BE2C (cell line): ENCODE data around the gene C2CD2L.

Experiments
- DNase-seq: peaks from one replicate; pipeline ENCODE4 v3.0.0-alpha.2; 2020
- H3K27me3 ChIP-seq: fragments of 250-450 bp; sonication (Bioruptor Pico); 2 replicates; pipeline ENCODE4 v1.5.1; 2020; ENCODE audit warnings: mild to moderate bottlenecking
- H3K36me3 ChIP-seq: fragments of 250-450 bp; sonication (Bioruptor Pico); 2 replicates; pipeline ENCODE4 v1.5.1; 2020; ENCODE audit warnings: mild to moderate bottlenecking
- H3K4me1 ChIP-seq: fragments of 250-450 bp; sonication (Bioruptor Pico); 2 replicates; pipeline ENCODE4 v1.5.1; 2020
- H3K4me3 ChIP-seq: 2 replicates; pipeline ENCODE4 v1.5.1; 2011; ENCODE audit warnings: low read depth, low read length
- H3K9me3 ChIP-seq: fragments of 250-450 bp; sonication (Bioruptor Pico); 2 replicates; pipeline ENCODE4 v1.5.1; 2020
- TF ChIP-seq, protein P1 (sequence below): IDR thresholded peaks from 2 replicates; pipeline ENCODE4 v1.5.1; 2012; ENCODE audit warnings: mild to moderate bottlenecking, low read depth, low read length

C2CD2L gene

DNA sequence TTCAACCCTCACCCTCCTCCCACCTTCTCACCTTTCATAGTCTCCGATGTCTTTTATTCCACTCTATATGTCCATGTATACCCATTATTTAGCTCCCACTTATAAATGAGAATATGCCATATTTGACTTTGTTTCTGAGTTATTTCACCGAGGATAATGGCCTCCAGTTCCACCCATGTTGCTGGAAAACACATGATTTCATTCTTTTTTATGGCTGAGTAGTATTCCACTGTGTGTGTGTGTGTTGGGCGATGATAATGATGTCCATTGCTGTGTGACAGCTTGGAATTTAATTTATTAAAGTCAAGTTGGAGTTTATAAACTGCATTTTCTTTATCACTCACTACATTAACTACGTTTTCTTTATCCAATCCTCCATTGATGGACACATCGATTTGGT, 11.1 kb downstream of the C2CD2L start:
- Histone ChIP-seq H3K27me3 (no peaks in the 10 kb centered on the region), H3K36me3 (peaks cover 11% of the 10 kb centered on the region), H3K4me3 (no peak overlapping the region), H3K4me1 (no peaks in the 10 kb centered on the region), H3K9me3 (no peaks in the 10 kb centered on the region)
- no peak for DNase-seq
- TF ChIP-seq, protein P1, sequence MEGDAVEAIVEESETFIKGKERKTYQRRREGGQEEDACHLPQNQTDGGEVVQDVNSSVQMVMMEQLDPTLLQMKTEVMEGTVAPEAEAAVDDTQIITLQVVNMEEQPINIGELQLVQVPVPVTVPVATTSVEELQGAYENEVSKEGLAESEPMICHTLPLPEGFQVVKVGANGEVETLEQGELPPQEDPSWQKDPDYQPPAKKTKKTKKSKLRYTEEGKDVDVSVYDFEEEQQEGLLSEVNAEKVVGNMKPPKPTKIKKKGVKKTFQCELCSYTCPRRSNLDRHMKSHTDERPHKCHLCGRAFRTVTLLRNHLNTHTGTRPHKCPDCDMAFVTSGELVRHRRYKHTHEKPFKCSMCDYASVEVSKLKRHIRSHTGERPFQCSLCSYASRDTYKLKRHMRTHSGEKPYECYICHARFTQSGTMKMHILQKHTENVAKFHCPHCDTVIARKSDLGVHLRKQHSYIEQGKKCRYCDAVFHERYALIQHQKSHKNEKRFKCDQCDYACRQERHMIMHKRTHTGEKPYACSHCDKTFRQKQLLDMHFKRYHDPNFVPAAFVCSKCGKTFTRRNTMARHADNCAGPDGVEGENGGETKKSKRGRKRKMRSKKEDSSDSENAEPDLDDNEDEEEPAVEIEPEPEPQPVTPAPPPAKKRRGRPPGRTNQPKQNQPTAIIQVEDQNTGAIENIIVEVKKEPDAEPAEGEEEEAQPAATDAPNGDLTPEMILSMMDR: no peak

DNA sequence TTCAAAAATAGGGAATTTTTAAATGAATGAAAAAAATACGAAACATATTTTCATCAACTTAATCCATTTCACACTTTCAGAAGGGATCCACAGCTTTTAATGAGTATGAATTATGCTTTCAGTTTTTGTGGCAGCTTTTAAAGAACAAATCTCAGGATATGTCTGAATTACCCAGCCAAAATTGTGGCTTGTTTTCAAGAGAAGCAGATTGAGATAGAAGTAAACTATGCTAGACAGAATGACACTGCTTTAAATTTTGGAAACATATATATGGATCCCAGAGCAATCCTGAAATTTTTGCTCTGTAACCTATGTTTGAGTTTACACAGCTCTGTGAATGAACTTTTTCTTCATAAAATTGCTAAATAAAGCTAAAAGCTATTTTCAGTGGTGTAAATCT, 11.8 kb downstream of the C2CD2L start:
- peaks cover 9% of the 10 kb centered on the region for H3K36me3 ChIP-seq
- no peak for DNase-seq
- H3K4me1 ChIP-seq: no peaks in the 10 kb centered on the region
- no peaks in the 10 kb centered on the region for H3K9me3 ChIP-seq
- no peaks in the 10 kb centered on the region for H3K27me3 ChIP-seq
- no peak overlapping the region for H3K4me3 ChIP-seq
- TF ChIP-seq, protein P1: no peak

DNA sequence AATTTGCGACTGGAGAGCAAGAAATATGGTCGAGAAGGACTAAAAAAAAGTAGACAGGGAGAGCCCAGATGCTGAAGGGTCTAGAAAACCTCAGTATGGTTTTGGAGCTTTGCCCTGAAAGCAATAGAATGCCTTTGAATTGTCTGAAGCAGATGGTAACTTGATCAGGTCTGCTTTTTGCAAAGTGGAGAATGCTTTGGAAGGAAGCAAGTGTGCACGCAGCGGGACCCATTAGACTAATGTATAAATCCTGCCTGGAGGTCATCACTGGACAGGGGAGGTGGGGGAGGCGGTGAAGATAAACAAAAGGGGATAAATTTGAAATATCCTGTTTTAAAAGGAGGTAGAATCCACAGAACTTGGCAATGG, 13.5 kb downstream of the C2CD2L start:
- TF ChIP-seq, protein P1: no peak
- Histone ChIP-seq H3K4me3 (peak overlapping the region; percentile 60), H3K4me1 (no peaks in the 10 kb centered on the region), H3K9me3 (no peaks in the 10 kb centered on the region), H3K36me3 (peaks cover 8% of the 10 kb centered on the region), H3K27me3 (no peaks in the 10 kb centered on the region)
- DNase-seq: no peak

DNA sequence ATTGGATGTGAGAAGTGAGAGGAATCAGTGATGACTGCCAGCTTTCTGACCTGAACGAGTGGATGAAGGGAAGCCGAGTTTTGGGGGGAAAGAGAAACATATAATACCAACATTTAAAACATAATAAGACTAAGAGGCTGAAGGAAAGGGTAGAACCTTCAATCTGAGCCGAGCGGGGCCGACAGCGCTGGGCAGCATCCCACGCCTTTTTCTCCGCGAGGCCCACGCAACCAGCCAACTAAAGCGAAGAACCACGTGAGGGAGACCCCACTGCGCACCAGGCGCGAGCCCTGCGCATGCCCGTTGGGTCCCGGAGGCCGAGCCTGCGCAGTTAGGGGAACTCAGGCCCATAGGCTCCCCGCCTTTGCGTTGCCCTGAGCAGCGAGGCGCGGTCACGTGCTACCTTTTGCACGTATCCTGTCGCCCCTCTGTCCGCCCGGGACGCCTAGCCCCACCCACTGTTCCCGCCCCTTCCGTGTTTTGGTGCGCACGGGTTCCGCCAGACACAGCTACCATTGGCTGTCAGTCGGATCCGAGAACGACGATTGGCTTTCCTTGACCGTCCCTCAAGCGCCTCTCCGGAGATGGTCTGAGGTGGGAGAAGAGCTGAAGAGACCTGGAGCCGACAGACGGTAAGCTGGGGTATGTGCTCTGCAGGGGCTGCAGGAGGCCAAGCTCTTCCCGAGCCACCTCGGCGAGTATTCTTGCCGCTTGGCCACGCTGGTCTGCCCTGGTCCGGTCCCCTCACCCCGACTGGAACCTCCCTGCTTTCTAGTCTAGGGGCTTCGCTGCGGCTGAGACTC, 14.1 kb downstream of the C2CD2L start, which contains the start of gene HINFP:
Gene HINFP (plus strand): TSS at position 573 of the 803 bp plus-strand sequence. CDS start 5,365 bp downstream, outside the sequence.
- H3K4me3 ChIP-seq: peak within 1 kb of the TSS; percentile 99
- no peaks in the 10 kb centered on the region for H3K27me3 ChIP-seq
- TF ChIP-seq, protein P1: no peak
- DNase-seq: peak; percentile 100
- no peaks in the 10 kb centered on the region for H3K4me1 ChIP-seq
- peaks cover 8% of the 10 kb centered on the region for H3K36me3 ChIP-seq
- no peaks in the 10 kb centered on the region for H3K9me3 ChIP-seq

DNA sequence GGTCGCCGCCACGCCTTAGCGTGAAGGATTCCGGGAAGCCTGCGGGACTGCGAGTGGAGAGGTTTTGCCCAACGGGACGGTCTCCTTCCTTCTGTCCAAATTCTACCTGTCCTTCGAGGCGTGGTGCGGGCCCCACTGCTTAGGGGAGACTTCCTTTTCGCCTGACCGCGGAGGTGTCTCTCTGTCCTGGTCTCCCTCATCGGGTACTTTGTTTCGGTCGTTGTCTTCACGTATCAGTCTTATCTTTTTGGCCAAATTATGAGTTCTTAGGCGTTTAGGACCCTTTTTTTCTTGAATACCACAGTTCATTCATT, 14.6 kb downstream of the C2CD2L start:
- DNase-seq: no peak

DNA sequence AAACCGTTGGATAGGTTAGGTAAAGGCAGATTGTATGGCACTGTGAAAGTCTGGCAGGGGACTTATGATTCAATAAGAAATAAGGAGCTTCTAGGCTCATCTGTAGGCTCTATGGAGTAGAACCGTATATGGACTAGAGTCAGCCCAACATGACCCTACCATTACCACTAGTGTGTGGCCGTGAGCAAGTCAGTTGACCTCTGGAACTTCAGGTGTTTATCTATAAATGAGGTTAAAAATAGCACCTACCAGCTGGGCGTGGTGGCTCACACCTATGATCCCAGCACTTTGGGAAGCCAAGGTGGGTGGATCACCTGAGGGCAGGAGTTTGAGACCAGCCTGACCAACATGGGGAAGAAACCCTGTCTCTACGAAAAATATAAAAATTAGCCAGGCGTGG, 18.7 kb downstream of the C2CD2L start:
- Histone ChIP-seq H3K4me3 (no peak overlapping the region), H3K36me3 (peaks cover 24% of the 10 kb centered on the region), H3K9me3 (no peaks in the 10 kb centered on the region), H3K27me3 (no peaks in the 10 kb centered on the region), H3K4me1 (no peaks in the 10 kb centered on the region)
- DNase-seq: no peak
- TF ChIP-seq, protein P1: no peak

More for the DNA sequence above, 14.6 kb downstream of the C2CD2L start:
- Histone ChIP-seq H3K36me3 (peaks cover 8% of the 10 kb centered on the region), H3K9me3 (no peaks in the 10 kb centered on the region), H3K4me1 (no peaks in the 10 kb centered on the region), H3K4me3 (peak overlapping the region; percentile 99), H3K27me3 (no peaks in the 10 kb centered on the region)
- TF ChIP-seq, protein P1: no peak
